Naive thymus-derived CD8-positive, alpha-beta T cell (primary cell): ENCODE data around the gene ZBED4. TPM values are rescaled to one million over a fixed set of nuclear protein-coding genes. Genes with fewer than 3 reads are reported as not detected.

Source experiments
- ATAC-seq, 2 donors: fragments of 150-1000 bp; cut with Tn5 transposase in 1 of 2; sonication (Bioruptor Pico), chemical (Tn5 transposase) in 1 of 2; 1 replicate in 1 of 2; 2 replicates in 1 of 2; pipeline ENCODE4 v1.10.0; 2021; ENCODE audit warnings: mild to moderate bottlenecking in 2 of 2, moderate library complexity in 2 of 2
- POLR2A ChIA-PET: fragments of 350-600 bp; sonication (Branson Sonifier 250); formaldehyde crosslinking; loops from one replicate; lab custom pipeline; 2021; ENCODE audit warnings: antibody characterized with exemption; lab: Charles Lee
- DNase-seq, 10 donors: peaks; one replicate each; pipeline versions ENCODE4 v3.0.0 to v3.0.0-alpha.2; 2020 to 2022
- H3K27ac Mint-ChIP-seq, 10 donors: one replicate each; pipeline ENCODE4 v1.8.0; 2020 to 2022; ENCODE audit warnings: mild to moderate bottlenecking in 10 of 10, mixed read lengths in 10 of 10, moderate library complexity in 4 of 10, inconsistent platforms in 1 of 10
- H3K27me3 Mint-ChIP-seq, 5 donors: one replicate each; pipeline ENCODE4 v1.8.0; 2021 to 2022; ENCODE audit warnings: mixed read lengths in 5 of 5
- H3K36me3 Mint-ChIP-seq, 3 donors: one replicate each; pipeline ENCODE4 v1.8.0; 2020 to 2022; ENCODE audit warnings: mixed read lengths in 3 of 3, mild to moderate bottlenecking in 2 of 3, inconsistent platforms in 1 of 3
- H3K4me1 Mint-ChIP-seq, 4 donors: one replicate each; pipeline ENCODE4 v1.8.0; 2021 to 2022; ENCODE audit warnings: mixed read lengths in 4 of 4
- H3K4me3 Mint-ChIP-seq, 10 donors: one replicate each; pipeline ENCODE4 v1.8.0; 2020 to 2022; ENCODE audit warnings: mild to moderate bottlenecking in 10 of 10, mixed read lengths in 10 of 10, moderate library complexity in 6 of 10, inconsistent platforms in 1 of 10
- H3K9me3 Mint-ChIP-seq, 9 donors: one replicate each; pipeline ENCODE4 v1.8.0; 2020 to 2022; ENCODE audit warnings: mixed read lengths in 9 of 9, mild to moderate bottlenecking in 3 of 9, inconsistent platforms in 1 of 9, moderate library complexity in 1 of 9
- polyA plus RNA-seq, 3 donors: library from polyadenylated mRNA; unstranded; fragments of 300-500 nt; fragmentation: Illumina TruSeq; gene quantifications; one replicate each; pipeline ENCODE4 v1.2.3, GENCODE V29; 2021
- total RNA-seq, 8 experiments: library from RNA in 2 of 8; stranded (reverse) in 2 of 8; gene quantifications; one replicate each; pipeline ENCODE4 v1.2.3 and lab custom pipeline; 2021 to 2026

ZBED4 gene
- total and polyA plus RNA-seq, 5 experiments from 2014 or later, result 5.5 to 18.1 (median 11.4) TPM

GRCh38 chr22:49858827-49859226 lies 5.2 kb downstream of the ZBED4 start:
- no peak for ATAC-seq
- Mint-ChIP-seq H3K27me3 (no peaks in the 10 kb centered on the region), H3K36me3 (peaks cover 0 to 5% (median 0%) of the 10 kb centered on the region in 3 donors), H3K4me1 (peaks cover 42 to 70% (median 60%) of the 10 kb centered on the region in 4 donors), H3K27ac (peak overlapping the region in 4 of 10 donors; percentile 4 to 78 (median 35)), H3K4me3 (no peak overlapping the region), H3K9me3 (no peaks in the 10 kb centered on the region)
- POLR2A ChIA-PET, result interaction anchor here (1.7 kb wide), 1 partner anchor 34 kb away, joined by 3 read pairs; no protein-coding TSS in a partner anchor
- no peak for DNase-seq

GRCh38 chr22:49861642-49862495 lies 8.2 kb downstream of the ZBED4 start:
- peak overlapping the region in 4 of 10 donors; percentile 18 to 43 (median 34) for H3K4me3 Mint-ChIP-seq
- H3K27ac Mint-ChIP-seq, result peak overlapping the region in 7 of 10 donors; percentile 29 to 87 (median 65)
- ATAC-seq (peak; percentile 18 to 48), DNase-seq (no peak)
- peaks cover 14 to 16% (median 14%) of the 10 kb centered on the region in 3 donors for H3K36me3 Mint-ChIP-seq
- POLR2A ChIA-PET, result no interaction called here
- H3K9me3 Mint-ChIP-seq, result peaks cover 0 to 16% (median 14%) of the 10 kb centered on the region in 9 donors
- no peaks in the 10 kb centered on the region for H3K27me3 Mint-ChIP-seq
- peaks cover 31 to 63% (median 49%) of the 10 kb centered on the region in 4 donors for H3K4me1 Mint-ChIP-seq

GRCh38 chr22:49862496-49862776 lies 8.8 kb downstream of the ZBED4 start:
- peak overlapping the region in 6 of 10 donors; percentile 20 to 81 (median 47) for H3K27ac Mint-ChIP-seq
- DNase-seq, result no peak
- H3K27me3 Mint-ChIP-seq, result no peaks in the 10 kb centered on the region
- H3K9me3 Mint-ChIP-seq, result peaks cover 0 to 21% (median 18%) of the 10 kb centered on the region in 9 donors
- H3K36me3 Mint-ChIP-seq, result peaks cover 19 to 21% (median 20%) of the 10 kb centered on the region in 3 donors
- POLR2A ChIA-PET, result no interaction called here
- ATAC-seq, result peak in 1 of 2 donors; percentile 28
- peak overlapping the region in 3 of 10 donors; percentile 13 to 43 (median 18) for H3K4me3 Mint-ChIP-seq
- peaks cover 32 to 65% (median 52%) of the 10 kb centered on the region in 4 donors for H3K4me1 Mint-ChIP-seq

- DNase-seq (no peak), ATAC-seq (peak; percentile 60 to 73)
- Mint-ChIP-seq H3K9me3 (peaks cover 0 to 31% (median 18%) of the 10 kb centered on the region in 9 donors), H3K27ac (peak overlapping the region in 9 of 10 donors; percentile 16 to 87 (median 73)), H3K27me3 (no peaks in the 10 kb centered on the region), H3K4me1 (peaks cover 30 to 68% (median 52%) of the 10 kb centered on the region in 4 donors), H3K4me3 (peak overlapping the region in 5 of 10 donors; percentile 2 to 56 (median 21)), H3K36me3 (peaks cover 21 to 26% (median 23%) of the 10 kb centered on the region in 3 donors)
- POLR2A ChIA-PET, result interaction anchor here (1.1 kb wide), 1 partner anchor 9 kb away, joined by 4 read pairs; no protein-coding TSS in a partner anchor
Observed at GRCh38 chr22:49863931-49864330, 10.3 kb downstream of the ZBED4 start.

- Mint-ChIP-seq H3K4me1 (peaks cover 30 to 76% (median 59%) of the 10 kb centered on the region in 4 donors), H3K36me3 (peaks cover 27 to 38% (median 32%) of the 10 kb centered on the region in 3 donors)
Observed at GRCh38 chr22:49865156-49865555, 11.5 kb downstream of the ZBED4 start.

GRCh38 chr22:49866134-49866533 lies 12.5 kb downstream of the ZBED4 start:
- Mint-ChIP-seq H3K27me3 (no peaks in the 10 kb centered on the region), H3K27ac (peak overlapping the region in 1 of 10 donors; percentile 76), H3K9me3 (peaks cover 1 to 44% (median 28%) of the 10 kb centered on the region in 9 donors), H3K4me1 (peaks cover 31 to 75% (median 60%) of the 10 kb centered on the region in 4 donors), H3K4me3 (peak overlapping the region in 1 of 10 donors; percentile 8), H3K36me3 (peaks cover 29 to 39% (median 32%) of the 10 kb centered on the region in 3 donors)
- no peak for DNase-seq
- ATAC-seq, result no peak
- POLR2A ChIA-PET, result interaction anchor here (0.7 kb wide), 1 partner anchor 200 kb away, joined by 4 read pairs; no protein-coding TSS in a partner anchor

More at GRCh38 chr22:49865156-49865555, 11.5 kb downstream of the ZBED4 start:
- peaks cover 1 to 39% (median 26%) of the 10 kb centered on the region in 9 donors for H3K9me3 Mint-ChIP-seq
- no peak overlapping the region for H3K4me3 Mint-ChIP-seq
- H3K27me3 Mint-ChIP-seq, result no peaks in the 10 kb centered on the region
- POLR2A ChIA-PET, result interaction anchor here (0.7 kb wide), 1 partner anchor 8 kb away, joined by 4 read pairs; no protein-coding TSS in a partner anchor
- ATAC-seq, result no peak
- DNase-seq, result no peak
- no peak overlapping the region for H3K27ac Mint-ChIP-seq

GRCh38 chr22:49866646-49867045 lies 13.0 kb downstream of the ZBED4 start:
- H3K9me3 Mint-ChIP-seq, result peaks cover 1 to 44% (median 28%) of the 10 kb centered on the region in 9 donors
- H3K36me3 Mint-ChIP-seq, result peaks cover 29 to 39% (median 32%) of the 10 kb centered on the region in 3 donors
- POLR2A ChIA-PET, result no interaction called here
- DNase-seq (no peak), ATAC-seq (no peak)
- H3K27ac Mint-ChIP-seq, result peak overlapping the region in 5 of 10 donors; percentile 2 to 76 (median 66)
- no peaks in the 10 kb centered on the region for H3K27me3 Mint-ChIP-seq
- H3K4me1 Mint-ChIP-seq, result peaks cover 31 to 71% (median 56%) of the 10 kb centered on the region in 4 donors
- H3K4me3 Mint-ChIP-seq, result peak overlapping the region in 3 of 10 donors; percentile 10 to 42 (median 16)

- Mint-ChIP-seq H3K27ac (peak overlapping the region in 8 of 10 donors; percentile 2 to 90 (median 75)), H3K27me3 (no peaks in the 10 kb centered on the region), H3K36me3 (peaks cover 29 to 39% (median 32%) of the 10 kb centered on the region in 3 donors), H3K4me1 (peaks cover 30 to 69% (median 55%) of the 10 kb centered on the region in 4 donors), H3K9me3 (peaks cover 1 to 44% (median 28%) of the 10 kb centered on the region in 9 donors), H3K4me3 (peak overlapping the region in 7 of 10 donors; percentile 7 to 63 (median 20))
- POLR2A ChIA-PET, result interaction anchor here (1.2 kb wide), 1 partner anchor 51 kb away, joined by 5 read pairs; the partner anchor contains the start of genes ALG12 and CRELD2
- DNase-seq (no peak), ATAC-seq (peak in 1 of 2 donors; percentile 24)
Observed at GRCh38 chr22:49867303-49868265, 13.9 kb downstream of the ZBED4 start.

GRCh38 chr22:49869086-49869830 lies 15.6 kb downstream of the ZBED4 start:
- H3K4me3 Mint-ChIP-seq, result peak overlapping the region in 6 of 10 donors; percentile 9 to 57 (median 40)
- H3K36me3 Mint-ChIP-seq, result peaks cover 37 to 42% (median 38%) of the 10 kb centered on the region in 3 donors
- no peaks in the 10 kb centered on the region for H3K27me3 Mint-ChIP-seq
- peaks cover 1 to 44% (median 28%) of the 10 kb centered on the region in 9 donors for H3K9me3 Mint-ChIP-seq
- POLR2A ChIA-PET, result interaction anchor here (0.7 to 1.2 kb wide), 3 partner anchors 15 to 517 kb away, joined by 3 to 6 read pairs (median 5); partner anchors contain the start of genes ALG12 and CRELD2
- H3K27ac Mint-ChIP-seq, result peak overlapping the region in 8 of 10 donors; percentile 20 to 90 (median 68)
- peaks cover 26 to 70% (median 57%) of the 10 kb centered on the region in 4 donors for H3K4me1 Mint-ChIP-seq
- no peak for DNase-seq
- ATAC-seq, result no peak

GRCh38 chr22:49869845-49870712 lies 16.4 kb downstream of the ZBED4 start:
- POLR2A ChIA-PET, result interaction anchor here (0.5 to 0.7 kb wide), 2 partner anchors 16 to 134 kb away, joined by 3 to 7 read pairs; no protein-coding TSS in a partner anchor
- peak; percentile 73 to 85 for ATAC-seq
- Mint-ChIP-seq H3K4me3 (peak overlapping the region in 9 of 10 donors; percentile 5 to 59 (median 35)), H3K36me3 (peaks cover 38 to 44% (median 42%) of the 10 kb centered on the region in 3 donors), H3K9me3 (peaks cover 1 to 42% (median 28%) of the 10 kb centered on the region in 9 donors), H3K27ac (peak overlapping the region in 9 of 10 donors; percentile 49 to 90 (median 76)), H3K27me3 (no peaks in the 10 kb centered on the region), H3K4me1 (peaks cover 25 to 72% (median 58%) of the 10 kb centered on the region in 4 donors)
- peak in 4 of 10 donors; percentile 30 to 52 (median 50) for DNase-seq
